HT1080 (cell line): ENCODE data around the gene FEM1B. TPM values are rescaled to one million over a fixed set of nuclear protein-coding genes. Genes with fewer than 3 reads are reported as not detected.

ENCODE experiments used
- DNase-seq: peaks from one replicate; pipeline ENCODE4 v3.0.0-alpha.2; 2015; ENCODE audit warnings: low read depth
- total RNA-seq: library from RNA; depleted of rRNA; stranded (reverse); fragments of >200 nt; shearing (Covaris generic); gene quantifications from 2 replicates; pipeline ENCODE4 v1.2.3, GENCODE V29; 2014

The FEM1B gene
- total RNA-seq, 1 experiment from 2014 or later, result 44.1 TPM

DNA sequence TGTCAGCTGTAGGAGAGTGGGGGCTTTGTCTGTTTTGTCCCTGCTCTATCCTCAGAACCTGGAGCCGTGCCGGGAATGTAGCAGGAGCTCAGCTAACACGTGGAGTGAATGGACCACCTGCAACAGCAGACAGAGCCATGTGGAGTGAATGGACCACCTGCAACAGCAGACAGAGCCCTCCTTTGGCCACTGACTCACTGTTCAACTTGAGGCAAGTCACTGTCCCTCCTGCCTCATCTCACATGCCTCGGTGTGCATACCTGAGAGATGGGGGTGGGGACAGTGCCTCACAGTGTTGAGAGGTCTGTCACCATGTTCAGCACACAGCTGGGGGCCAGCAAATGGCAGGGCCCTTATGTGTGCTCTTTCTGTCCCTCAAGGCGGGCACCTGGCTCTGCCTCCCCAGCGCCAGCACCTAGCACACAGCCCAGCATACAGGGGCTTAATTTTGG lies 27.9 kb downstream of the FEM1B start:
- DNase-seq, result no peak

DNA sequence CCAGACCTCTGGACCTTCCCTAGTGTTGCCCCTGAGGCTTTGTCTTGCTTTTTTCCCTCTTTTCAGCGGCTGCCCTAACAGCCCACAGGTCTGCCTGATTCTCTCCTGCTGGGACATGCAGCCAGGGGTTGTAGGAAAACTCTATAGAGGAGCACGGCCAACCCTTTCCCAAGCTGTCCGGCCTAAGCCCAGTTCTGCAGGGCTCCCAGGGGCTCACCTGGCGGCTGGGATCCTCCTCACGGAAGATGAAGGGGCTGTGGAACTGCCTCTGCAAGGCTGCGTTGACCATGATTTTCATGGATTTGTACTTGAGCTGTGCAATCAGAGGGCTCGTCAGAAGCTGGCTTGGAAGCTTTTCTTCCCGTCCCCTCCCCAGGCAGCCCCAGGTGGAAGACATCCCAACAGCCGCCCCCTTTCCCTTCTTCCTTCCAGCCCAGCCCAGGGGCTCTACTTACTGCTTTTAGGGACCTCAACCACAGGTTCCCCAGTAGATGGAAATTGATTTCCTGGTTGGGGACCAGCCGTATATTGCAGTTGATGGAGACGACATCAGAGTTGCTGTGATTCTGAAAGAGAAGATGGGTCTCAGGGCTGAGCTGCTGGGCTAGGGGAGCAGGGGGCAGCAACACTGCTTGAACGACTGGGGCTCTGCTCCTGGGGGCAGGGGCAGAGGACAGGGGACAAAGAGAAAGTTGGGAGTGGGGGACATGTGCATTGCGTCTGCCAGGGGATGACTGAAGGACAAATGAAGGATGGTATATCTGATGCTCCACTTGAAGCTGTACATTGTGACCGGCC lies 29.8 kb downstream of the FEM1B start:
- DNase-seq, result no peak

DNA sequence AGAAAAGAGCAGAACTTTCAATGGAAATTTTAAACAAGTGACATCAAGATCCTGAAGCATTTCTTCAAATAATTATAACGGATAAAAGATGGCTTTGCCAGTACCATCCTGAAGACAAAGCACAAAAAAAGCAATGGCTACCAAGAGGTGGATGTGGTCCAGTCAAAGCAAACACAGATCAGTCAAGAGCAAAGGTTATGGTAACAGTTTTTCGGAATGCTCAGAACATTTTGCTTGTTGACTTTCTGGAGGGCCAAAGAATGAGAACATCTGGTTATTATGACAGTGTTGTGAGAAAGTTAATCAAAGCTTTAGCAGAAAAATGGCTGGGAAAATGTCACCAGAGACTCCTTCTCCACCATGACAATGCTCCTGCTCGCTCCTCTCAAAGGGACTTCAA lies 31.5 kb downstream of the FEM1B start:
- no peak for DNase-seq

DNA sequence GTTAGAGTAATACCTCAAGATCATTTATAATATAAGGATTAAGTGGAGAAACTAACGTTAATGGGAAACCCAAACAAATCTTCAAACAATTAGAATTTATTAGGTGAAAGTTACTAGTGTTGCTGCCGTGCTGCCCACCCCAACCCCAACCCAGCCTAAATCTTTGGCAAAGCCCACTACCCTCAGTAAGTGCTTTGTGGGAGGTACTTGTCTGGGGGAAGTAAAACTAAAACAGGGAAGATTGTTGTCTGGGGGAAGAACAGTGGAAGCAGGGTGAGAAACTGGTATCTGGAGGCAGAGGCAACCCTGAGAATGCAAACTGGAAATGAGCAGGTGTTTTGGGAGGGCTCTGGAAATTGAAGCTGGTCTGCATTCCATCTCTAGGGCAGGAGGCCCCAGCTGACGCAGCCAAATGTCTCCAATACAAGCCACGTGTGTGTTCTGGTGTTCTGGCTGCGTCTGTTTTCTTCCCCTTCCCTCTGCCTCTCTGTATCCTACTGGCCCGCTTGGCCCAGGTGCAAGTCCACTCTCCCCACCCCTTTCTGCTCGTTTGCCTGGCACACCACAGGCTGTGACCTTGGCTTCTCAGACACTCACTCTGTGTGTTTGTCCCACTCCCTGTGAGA lies 32.7 kb downstream of the FEM1B start:
- no peak for DNase-seq

DNA sequence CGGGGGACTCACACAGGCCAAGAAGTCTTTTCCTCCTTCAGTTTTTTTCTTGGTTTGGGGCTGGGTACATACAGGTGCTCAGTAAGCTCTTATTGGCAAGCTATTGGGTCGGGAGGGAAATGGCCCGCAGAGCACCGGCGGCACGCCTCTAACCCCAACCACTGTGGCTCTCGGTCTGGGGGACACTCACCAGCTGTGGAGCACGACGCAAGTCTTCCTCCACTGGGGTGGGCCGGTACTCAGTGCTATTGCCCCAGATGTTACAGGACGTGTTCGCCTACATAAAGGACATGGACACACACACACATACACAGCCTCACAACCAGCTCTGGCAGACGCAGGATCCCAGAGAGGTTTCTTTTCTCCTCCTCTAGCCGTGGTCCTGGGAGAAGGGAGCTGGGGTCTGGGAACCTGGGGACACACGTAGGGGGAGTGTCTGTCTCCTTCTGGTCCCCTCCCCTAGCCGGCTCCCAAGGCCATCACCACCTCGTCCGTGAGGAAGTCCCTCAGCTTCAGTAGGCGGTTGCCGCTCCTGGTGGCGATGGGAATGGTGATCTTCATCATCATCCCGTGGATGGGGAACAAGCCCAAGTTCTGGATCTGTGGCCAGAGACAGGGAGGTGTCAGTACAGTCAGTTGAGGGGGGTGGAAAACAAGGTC lies 33.4 kb downstream of the FEM1B start:
- DNase-seq, result no peak

DNA sequence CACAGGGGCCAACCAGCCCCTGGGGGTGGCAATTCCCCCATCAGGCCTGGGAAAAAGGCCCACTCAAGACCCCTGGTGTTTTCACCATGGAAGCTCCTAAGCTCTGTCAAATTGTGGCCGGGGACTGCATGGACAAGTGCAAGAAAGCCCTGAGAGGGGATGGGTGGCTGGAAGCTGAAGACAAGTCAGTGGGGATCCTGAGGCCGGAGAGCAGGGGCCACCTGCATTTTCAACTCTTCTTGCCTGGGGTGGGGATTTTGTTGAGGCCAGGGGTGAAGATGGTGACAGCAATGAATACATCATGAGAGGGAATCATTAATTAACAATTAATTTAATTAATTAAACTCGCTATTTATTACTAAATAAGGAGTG lies 33.9 kb downstream of the FEM1B start:
- no peak for DNase-seq

DNA sequence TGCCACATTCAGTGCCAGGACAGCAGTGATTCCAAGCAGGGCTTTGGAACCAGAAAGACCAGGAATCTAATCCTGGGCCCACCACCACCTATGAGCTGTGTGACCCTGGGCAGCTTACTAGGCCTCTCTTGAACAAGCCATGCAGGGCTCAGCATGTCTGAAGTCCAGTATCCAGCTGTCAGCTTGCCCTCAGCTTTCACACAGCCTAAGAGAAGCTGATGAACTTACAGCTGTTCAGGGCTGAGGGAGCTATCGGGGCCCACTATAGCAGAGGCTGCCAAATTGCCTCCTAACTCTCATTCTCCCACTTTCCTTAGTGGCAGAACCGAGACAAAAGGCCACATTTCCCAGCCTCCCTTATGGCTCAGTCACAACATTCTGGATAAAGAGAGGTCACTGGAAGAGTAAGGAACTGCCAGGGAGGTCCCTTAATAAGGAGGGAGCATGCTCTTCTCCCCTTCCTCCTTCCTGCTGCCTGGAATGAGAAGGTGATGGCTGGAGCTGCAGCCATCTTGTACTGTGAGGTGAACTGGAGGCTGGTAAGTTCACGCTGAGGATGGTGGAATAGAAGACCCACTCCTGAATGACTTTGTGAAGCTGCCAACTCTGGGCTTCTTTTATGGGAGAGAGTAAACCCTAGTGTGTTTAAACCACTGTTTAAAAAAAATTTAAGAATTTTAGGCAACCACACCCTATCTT lies 34.5 kb downstream of the FEM1B start:
- DNase-seq, result no peak

DNA sequence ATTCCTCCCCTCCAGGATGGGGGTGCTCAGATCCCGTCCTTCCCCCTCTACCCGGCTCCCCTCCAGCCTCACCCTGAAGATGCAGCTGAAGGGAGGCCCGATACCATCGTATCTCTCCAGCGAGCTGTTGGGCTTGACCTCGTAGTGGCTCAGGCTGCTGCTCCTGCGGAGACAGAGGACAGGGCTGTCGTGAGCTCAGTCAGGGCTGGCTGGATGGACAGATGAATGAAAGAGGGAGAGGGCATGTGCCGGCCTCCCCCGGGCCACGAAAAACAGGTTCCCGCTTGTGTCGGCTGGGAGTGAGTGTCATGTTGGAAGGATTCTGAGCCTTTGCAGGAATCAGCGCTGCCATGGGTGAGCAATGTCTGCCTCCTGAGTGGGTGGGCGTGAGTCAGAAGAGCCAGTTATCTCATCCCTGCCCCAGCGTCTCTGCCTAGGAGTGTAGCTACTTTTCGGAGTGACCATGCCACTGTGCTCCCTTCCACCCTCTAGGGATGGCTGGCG lies 35.2 kb downstream of the FEM1B start:
- DNase-seq, result no peak

DNA sequence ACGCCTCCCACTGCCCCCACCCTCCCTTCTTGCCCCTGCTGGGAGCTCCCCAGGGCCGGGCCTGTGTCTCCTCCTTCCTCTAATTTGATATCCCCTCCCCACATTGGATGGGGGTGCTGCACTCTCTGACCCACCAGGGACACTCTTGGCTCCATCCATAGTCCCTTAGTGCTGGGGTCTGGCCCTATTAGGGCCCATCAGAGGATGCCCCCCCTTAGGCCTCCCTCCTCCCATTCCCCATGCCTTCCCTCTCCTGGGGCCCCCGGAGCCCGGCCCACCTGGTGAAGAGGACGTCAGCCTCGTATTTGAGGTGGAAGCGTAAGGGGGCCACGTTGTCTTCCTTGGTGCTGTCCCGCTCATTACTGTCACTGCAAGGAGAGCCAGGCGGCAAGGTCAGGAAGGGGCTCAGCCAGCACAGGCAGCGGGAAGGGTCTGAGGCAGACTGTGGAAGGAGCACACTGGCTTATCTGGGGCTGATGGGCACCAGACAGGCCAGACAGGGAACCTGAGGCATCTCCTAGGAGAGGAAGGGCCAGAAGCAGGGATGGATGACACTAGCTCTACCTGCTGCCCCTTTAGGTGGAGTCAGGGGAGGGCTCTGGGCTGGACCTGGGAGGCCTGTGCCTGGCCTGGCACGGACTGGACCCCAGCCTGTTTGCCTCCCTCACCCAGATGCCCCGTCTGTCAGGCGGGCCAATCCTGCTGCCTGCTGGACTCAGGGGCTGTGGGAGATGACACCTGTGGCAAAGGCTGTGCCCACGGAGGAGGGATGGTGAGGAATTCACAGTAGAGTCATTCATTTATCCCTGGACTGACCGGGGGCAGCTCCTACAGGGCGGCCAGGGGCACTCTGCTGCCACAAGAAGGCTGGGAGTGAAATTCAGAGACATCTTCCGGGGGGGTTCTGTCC lies 36.2 kb downstream of the FEM1B start:
- no peak for DNase-seq

DNA sequence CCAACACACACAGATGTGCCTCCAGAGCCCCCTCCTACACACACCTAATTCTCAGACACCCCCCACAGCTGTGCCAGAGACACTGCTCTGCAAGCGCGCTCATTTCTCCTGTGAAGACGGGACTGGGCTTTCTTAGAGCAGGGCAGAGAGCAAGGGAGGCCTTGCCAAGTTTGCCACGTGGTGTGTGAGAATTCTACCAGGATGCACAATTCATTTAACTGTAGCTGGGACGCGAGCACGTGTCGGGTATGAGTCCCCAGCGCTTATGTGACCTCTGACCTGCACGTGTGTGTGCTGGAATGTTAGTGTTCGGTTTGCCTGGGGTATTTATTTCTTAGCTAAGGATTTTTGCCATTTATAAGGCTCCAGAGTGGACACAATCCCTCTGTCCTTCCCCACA lies 37.0 kb downstream of the FEM1B start:
- DNase-seq, result no peak

DNA sequence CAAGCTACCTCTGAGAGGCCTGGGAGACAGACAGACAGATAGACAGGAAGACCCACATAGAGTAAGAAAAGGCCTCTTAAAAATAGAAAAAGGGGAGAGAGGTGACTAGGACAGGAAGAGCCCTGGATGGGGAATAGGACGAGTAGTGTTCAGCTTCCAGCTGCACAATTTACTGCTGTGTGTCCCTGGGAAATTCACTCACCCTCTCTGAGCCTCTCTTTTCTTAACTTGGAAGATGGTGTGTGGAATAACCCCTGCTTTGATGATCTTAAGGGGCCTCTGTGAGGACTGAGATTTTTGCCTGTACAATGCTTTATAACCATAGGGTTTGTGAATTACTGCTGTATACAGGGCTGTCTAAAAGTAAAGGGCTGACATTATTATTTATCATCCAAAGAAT lies 37.5 kb downstream of the FEM1B start:
- no peak for DNase-seq

DNA sequence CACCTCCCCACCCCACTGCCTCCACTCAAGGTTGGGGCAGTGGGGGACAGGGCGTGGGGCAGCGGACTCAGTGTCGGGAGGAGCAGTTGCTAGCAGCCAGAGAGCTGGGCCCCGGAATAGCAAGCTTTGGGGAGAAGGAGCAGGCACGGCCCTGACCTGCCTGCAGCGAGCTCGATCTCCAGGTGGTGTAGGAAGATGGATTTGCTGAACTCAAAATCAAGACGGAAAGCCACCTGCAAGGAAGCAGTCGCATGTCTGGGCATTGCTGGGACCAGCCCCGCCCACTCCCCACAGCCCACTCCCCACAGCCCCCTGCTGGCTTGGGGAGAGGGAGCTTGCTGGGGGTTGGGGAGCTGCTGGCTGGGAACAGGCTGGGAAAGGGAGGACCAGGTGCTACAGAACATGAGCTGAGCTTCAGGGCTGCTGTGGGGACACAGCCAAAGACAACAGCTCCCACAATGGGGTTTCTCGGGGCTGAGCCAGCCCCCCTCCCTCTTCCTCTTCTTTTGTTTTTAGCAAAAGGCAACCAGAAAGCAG lies 38.0 kb downstream of the FEM1B start:
- no peak for DNase-seq

DNA sequence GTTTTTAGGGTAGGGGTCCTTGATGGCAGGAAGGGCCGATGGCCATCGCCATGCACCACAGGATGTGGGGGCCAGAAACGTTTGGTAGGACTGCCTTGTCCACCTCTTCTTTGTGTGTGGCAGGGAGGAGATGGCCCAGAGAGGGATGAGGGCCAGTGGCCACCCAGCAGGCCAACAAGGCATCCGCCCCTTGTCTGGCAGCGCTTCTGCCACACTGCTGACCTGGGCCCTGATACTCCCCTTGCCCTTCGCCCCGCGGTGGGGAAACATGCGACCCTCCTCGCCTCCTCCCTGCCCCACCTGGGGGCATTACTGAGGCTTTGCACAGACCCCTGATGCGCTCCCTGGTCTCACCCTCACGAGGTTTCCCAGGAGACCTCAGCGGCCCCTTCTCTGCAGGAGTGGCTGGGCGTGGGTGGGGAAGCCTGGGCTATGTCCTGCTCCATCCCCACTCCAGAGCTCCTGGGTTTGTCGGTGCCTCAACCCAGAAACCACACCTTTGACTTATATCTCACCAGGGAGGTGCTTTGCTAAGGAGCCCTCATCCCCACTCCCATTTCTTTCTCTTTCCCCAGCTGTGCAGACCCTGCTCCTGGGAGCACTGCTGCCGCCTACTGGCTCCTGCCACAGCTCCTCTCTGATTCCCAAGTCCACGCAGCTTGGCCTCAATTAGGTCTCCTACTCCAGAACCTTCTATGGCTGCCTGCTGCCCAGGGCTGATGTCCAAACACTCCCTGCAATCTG lies 38.7 kb downstream of the FEM1B start:
- no peak for DNase-seq

DNA sequence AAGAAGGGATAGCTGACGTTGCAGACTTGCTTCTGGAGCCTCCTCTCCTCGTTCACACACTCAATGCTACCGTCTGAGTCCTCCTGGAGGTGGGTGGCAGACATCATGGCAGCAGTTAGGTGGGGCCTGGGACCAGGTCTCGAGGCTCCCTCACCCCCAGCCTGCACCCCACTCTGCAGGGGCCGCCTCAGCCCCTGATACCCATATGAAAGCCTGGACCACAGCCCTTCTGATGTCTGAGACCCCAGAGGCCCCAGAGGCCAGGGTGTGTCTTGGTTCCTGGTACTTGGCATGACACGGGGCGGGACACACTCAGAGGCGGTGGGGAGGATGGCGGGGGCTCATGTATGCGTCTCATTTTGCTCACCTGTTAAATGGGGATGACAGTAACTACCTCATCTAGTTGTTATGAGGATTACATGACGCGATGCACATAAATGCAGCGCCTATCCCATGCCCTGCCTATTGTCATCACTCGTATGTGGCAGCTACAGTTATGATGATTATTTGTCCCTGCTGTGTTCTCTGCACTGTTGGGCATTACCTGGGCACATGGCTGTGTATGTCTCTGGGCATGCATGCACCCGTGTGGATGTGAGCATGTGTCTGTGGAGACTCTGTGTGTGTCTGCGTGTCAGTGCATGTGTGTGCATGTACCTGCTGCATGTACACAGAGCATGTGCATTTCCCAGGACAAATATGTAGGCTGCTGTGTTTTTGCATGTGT lies 39.9 kb downstream of the FEM1B start:
- no peak for DNase-seq

DNA sequence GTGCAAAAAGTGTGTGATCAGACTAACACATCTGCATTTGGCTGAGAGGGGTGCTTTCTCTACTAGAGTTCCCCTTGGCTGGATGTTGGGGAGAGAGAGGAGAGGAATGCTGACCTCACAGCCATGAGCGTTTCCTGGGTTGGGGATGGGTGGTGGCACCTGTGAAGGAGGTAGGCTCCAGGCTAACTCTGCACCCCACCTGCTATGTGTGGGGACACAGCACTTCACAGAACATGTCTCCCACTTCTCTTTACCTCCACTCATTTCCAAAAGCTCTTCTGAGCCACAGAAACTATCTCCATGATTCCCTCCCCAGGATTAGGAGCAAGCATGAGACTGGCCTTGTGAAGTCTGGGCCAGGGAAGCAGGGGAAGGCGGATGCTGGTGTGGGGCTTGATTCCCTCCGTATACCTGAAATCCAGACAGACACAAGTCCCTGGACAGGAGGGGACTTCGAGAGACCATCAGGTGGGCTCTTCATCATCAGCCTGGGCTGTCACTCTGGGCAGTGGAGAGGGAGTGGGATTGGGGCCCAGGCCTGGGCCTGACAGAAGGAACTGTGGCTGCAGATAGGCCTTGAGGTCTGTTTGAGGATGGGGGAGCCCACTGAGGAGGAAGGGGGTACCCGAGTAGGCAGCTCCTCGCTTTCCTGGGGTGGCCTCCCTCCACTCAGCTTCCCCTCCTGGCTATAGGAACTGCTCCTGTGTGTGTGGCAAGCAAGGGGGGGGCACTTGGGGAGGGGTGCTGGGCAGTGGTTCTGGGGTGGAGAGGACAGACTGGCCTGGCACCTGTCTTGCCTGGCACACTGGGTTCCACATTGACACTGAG lies 40.7 kb downstream of the FEM1B start:
- DNase-seq, result no peak

DNA sequence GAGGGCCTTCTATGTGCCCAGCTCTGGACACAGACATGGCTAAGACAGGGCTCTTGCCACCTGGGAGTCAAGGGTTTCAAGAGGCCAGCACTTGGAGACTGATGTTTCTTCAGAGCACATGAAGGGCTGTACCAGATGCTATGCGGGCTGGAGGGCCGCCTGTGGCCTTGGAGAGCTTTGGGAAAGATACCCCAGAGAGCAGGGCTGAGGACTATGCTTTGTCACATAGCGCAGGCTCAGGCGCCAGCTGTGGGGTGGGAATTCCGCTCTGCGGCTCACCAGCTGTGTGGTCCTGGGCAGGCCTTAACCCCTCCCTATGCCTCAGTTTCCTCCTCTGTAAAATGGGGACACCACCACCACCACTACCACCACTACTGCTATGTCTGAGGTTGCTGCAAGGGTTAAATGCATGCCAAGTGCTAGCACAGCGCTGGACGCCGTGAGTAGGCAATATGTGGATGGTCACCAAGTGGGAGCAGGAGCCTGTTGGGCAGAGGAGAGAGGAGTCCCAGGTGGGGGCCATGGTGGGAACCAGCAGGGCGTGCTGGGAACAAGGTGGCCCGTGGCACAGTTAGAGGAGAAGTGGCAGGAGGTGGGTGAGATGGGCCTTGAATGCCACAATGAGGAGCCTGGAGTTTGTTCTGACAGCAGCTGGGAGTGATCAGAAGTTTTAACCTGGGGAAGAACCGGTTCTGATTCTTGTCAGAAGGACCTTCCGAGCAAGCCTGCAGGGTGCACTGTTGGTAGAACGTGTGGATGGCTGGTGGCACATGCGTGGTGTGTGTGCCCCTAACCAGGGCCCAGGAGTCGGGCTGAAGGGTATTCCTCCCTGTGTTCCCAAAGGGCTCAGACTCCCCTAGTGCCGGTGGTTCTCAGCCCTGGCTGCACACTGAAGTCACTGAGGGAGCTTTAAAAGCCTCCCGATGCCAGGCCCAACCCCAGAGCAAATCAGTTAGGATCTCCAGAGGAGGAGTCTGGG lies 41.7 kb downstream of the FEM1B start:
- DNase-seq, result no peak

DNA sequence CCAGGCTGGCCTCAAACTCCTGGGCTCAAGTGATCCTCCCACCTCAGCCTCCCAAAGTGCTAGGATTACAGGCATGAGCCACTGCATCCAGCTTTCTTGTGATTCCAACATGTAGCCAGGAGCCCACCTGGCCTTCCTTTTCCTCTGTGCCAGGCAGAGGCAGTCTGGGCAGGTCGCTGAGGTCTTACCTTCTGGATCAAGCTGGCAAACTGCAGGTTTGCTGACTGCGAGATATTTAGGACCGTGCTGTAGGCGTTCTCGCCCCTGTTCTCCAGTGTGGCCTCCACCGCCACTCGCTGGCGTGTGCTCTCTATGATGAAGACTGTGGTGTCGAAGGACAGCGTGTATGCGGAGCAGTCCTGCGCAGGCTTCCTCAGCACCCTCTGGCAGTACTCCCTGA lies 42.5 kb downstream of the FEM1B start:
- DNase-seq, result no peak
